Thyroid gland (tissue), 4 donors: ENCODE data around the gene LRRC2. TPM values are rescaled to one million over a fixed set of nuclear protein-coding genes. Genes with fewer than 3 reads are reported as not detected.

Source experiments
- DNase-seq, 2 donors: peaks; one replicate each; pipeline ENCODE4 v3.0.0-alpha.2; 2019
- H3K27ac ChIP-seq, 3 donors: fragments of 200-600 bp; sonication (generic); 1 replicate in 2 of 3; 2 replicates in 1 of 3; pipeline ENCODE4 v1.5.1; 2016 to 2019; ENCODE audit warnings: mild to moderate bottlenecking in 1 of 3, moderate library complexity in 1 of 3
- H3K27me3 ChIP-seq: fragments of 200-600 bp; sonication (generic); one replicate; pipeline ENCODE4 v1.5.1; 2019
- H3K36me3 ChIP-seq, 2 donors: fragments of 200-600 bp; sonication (generic); one replicate each; pipeline ENCODE4 v1.5.1; 2016 to 2019
- H3K4me1 ChIP-seq, 2 donors: fragments of 200-600 bp; sonication (generic); one replicate each; pipeline ENCODE4 v1.5.1; 2017 to 2019
- H3K4me3 ChIP-seq, 3 donors: fragments of 200-600 bp; sonication (generic); replicated peaks in 1 of 3; 1 replicate in 2 of 3; 2 replicates in 1 of 3; pipeline ENCODE4 v1.5.1; 2016; ENCODE audit warnings: mild to moderate bottlenecking in 1 of 3
- H3K9me3 ChIP-seq: fragments of 200-600 bp; sonication (generic); one replicate; pipeline ENCODE4 v1.5.1; 2017
- CTCF ChIP-seq, 6 experiments: fragments of 200-600 bp in 3 of 6; fragments of 450-650 bp in 3 of 6; sonication (generic) in 3 of 6; IDR thresholded peaks; one replicate each; pipeline ENCODE4 v1.5.1; 2016 to 2019; ENCODE audit warnings: antibody characterized with exemption in 6 of 6, mild to moderate bottlenecking in 2 of 6, inconsistent platforms in 1 of 6, moderate library complexity in 1 of 6
- POLR2A ChIP-seq, 2 donors: fragments of 450-650 bp; IDR thresholded peaks; one replicate each; pipeline ENCODE4 v1.6.1; 2017; ENCODE audit warnings: antibody characterized with exemption in 2 of 2, mild to moderate bottlenecking in 2 of 2, moderate library complexity in 1 of 2
- WGBS, 2 donors: methylation state at CpG; one replicate each; pipeline ENCODE4 v1.1.5; 2017; 5-methylcytosine and 5-hydroxymethylcytosine counted together
- intact Hi-C: fragments of 100-400 bp; cut with DNase I; formaldehyde crosslinking; loops from one replicate; pipeline ENCODE4 v1.15.1; 2023
- total RNA-seq, 4 donors: library from RNA; depleted of rRNA; stranded (reverse); fragments of >200 nt; gene quantifications; one replicate each; pipeline ENCODE4 v1.2.3, GENCODE V29; 2016

Gene LRRC2
- total RNA-seq, 4 donors from 2014 or later, result 25.0 to 37.4 (median 31.0) TPM

DNA sequence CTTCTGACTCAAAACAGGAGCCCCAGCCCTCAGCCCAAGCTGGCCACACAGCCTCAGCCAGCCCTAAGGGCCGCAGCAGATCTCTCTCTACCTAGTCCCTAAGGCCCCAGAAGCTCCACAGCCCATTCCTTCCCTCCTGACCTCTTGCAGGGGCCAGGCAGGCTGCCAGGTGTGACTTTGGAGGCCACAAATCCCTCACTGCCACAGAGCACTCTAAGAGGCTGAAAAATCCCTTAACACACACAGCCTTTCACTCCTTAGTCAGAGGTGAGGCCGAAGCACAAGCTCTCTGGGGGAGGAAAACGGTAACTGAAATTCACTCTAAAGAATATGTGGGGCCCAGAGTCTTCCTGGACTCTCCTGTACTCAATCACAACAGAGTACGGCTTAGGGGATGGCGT, 23.3 kb downstream of the LRRC2 start:
- Histone ChIP-seq H3K4me1 (peaks cover 8 to 25% of the 10 kb centered on the region in 2 donors), H3K9me3 (no peaks in the 10 kb centered on the region), H3K27ac (peak overlapping the region; percentile 54 to 78 (median 76)), H3K4me3 (no peak overlapping the region), H3K36me3 (no peaks in the 10 kb centered on the region), H3K27me3 (no peaks in the 10 kb centered on the region)
- 87 to 89% methylated on average over 5 of the region's 5 CpGs for WGBS, 2 donors
- TF ChIP-seq POLR2A (IDR thresholded peaks at IDR 0.05), result no peak
- TF ChIP-seq CTCF (IDR thresholded peaks at IDR 0.05), result no peak
- intact Hi-C loops, result no loop called here
- peak; percentile 41 to 46 for DNase-seq

- no peak for TF ChIP-seq CTCF (IDR thresholded peaks at IDR 0.05)
- TF ChIP-seq POLR2A (IDR thresholded peaks at IDR 0.05), result no peak
- peak in 1 of 2 donors; percentile 24 for DNase-seq
- Histone ChIP-seq H3K4me1 (peaks cover 8 to 25% of the 10 kb centered on the region in 2 donors), H3K9me3 (no peaks in the 10 kb centered on the region), H3K27me3 (no peaks in the 10 kb centered on the region), H3K27ac (peak overlapping the region; percentile 54 to 78 (median 76)), H3K4me3 (no peak overlapping the region), H3K36me3 (no peaks in the 10 kb centered on the region)
- WGBS, 2 donors, result 73 to 89% methylated on average over 2 of the region's 2 CpGs
- intact Hi-C loops, result no loop called here
Observed at GRCh38 chr3:46542344-46542743, 23.8 kb downstream of the LRRC2 start.

DNA sequence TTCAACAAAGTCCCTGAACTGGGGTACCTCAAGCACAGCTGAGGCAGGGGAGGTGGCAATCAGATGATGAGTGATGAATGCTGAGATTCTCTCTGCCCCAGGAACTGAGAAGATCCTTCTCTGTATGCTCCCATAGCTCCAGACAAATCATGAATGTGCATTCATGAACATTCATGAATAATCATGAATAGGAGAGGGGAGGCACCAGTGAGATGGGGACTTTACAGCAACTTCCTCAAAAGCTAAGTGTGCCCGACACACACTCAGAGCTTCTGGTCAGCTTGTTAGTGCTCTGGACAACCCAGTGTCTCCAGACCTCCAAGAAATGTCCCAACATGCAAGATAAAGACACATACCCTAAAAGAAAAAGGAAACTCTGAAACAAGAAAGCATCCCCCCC, 24.3 kb downstream of the LRRC2 start:
- intact Hi-C loops, result no loop called here
- DNase-seq, result no peak
- WGBS, 2 donors, result 94% methylated on average over 1 of the region's 1 CpG
- no peak for TF ChIP-seq CTCF (IDR thresholded peaks at IDR 0.05)
- no peak for TF ChIP-seq POLR2A (IDR thresholded peaks at IDR 0.05)
- Histone ChIP-seq H3K4me3 (no peak overlapping the region), H3K36me3 (no peaks in the 10 kb centered on the region), H3K27ac (peak overlapping the region; percentile 8 to 78 (median 76)), H3K9me3 (no peaks in the 10 kb centered on the region), H3K27me3 (no peaks in the 10 kb centered on the region), H3K4me1 (peaks cover 8 to 25% of the 10 kb centered on the region in 2 donors)

GRCh38 chr3:46540550-46540949, 25.6 kb downstream of the LRRC2 start:
- intact Hi-C loops, result no loop called here
- no peaks in the 10 kb centered on the region for H3K9me3 ChIP-seq
- DNase-seq, result no peak
- no peaks in the 10 kb centered on the region for H3K27me3 ChIP-seq
- TF ChIP-seq POLR2A (IDR thresholded peaks at IDR 0.05), result no peak
- no peak for TF ChIP-seq CTCF (IDR thresholded peaks at IDR 0.05)
- no peaks in the 10 kb centered on the region for H3K36me3 ChIP-seq
- H3K27ac ChIP-seq, result no peak overlapping the region
- no peak overlapping the region for H3K4me3 ChIP-seq
- peaks cover 8 to 25% of the 10 kb centered on the region in 2 donors for H3K4me1 ChIP-seq
- whole genome bisulfite sequencing, 2 donors, result 95 to 96% methylated on average over 4 of the region's 4 CpGs

DNA sequence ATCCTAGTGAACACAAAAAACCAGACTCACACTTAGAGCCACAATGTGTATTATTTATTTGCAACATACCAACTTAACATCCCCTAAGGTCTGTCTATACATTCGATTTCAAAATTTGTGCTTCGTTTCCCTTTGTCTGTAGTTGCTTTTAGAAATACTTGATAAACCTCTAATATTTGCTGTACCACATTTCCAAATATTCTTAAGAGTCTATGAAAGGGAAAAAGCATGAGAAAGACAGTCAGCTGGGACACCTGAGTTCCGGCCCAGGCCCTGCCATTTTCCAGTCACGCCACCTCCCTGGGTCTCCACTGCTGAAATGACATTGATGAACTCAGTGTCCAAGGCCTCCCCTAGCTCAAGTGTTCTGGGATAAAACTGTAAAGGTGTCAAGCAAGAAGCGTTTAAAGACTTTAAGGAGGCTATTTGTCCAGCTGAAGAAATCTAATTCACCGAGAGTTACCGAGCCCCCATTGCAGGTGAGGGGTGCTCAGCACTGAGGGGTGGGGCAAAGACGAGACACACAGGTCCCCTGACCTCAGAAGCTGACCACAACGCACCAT, 26.6 kb downstream of the LRRC2 start:
- peaks cover 8 to 25% of the 10 kb centered on the region in 2 donors for H3K4me1 ChIP-seq
- H3K36me3 ChIP-seq, result no peaks in the 10 kb centered on the region
- TF ChIP-seq CTCF (IDR thresholded peaks at IDR 0.05) (no peak), POLR2A (IDR thresholded peaks at IDR 0.05) (no peak)
- no peak overlapping the region for H3K4me3 ChIP-seq
- 93 to 94% methylated on average over 9 of the region's 9 CpGs for WGBS, 2 donors
- no peaks in the 10 kb centered on the region for H3K9me3 ChIP-seq
- H3K27me3 ChIP-seq, result no peaks in the 10 kb centered on the region
- intact Hi-C loops, result no loop called here
- DNase-seq, result no peak
- peak overlapping the region in 2 of 3 donors; percentile 58 to 76 for H3K27ac ChIP-seq
